Central memory CD4-positive, alpha-beta T cell (primary cell): Measurements from ENCODE around the gene GFPT2.

Experiments
- DNase-seq: peaks from one replicate; pipeline ENCODE4 v3.0.0; 2022

GFPT2 gene

GRCh38 chr5:180271221-180271620 lies 81.9 kb downstream of the GFPT2 start:
- DNase-seq: no peak

GRCh38 chr5:180259260-180259611 lies 93.9 kb downstream of the GFPT2 start:
- DNase-seq: no peak

GRCh38 chr5:180253036-180253824 lies 99.9 kb downstream of the GFPT2 start:
- no peak for DNase-seq

DNA sequence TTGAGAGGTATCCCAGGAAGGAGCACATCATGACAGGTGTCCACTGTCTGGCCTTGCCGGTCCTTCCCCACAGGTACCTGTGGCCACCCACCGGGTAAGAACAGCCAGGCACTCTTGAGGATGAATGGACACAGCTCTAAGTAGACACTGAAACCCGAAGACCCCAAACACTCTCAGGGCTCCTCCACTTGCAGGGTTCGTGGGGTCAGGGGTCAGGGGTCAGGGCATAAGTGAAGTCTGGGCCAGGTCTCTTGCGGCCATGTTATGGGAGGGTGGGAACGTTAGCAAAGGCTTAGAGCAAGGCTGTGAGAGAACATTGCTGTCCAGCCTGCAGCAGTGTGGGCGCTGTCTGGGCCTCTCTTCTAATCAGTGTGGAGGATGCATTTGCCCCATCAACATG lies 101.2 kb downstream of the GFPT2 start:
- DNase-seq: no peak

GRCh38 chr5:180251141-180251540 lies 102.0 kb downstream of the GFPT2 start:
- no peak for DNase-seq
